ENCODE data around the gene TMED4.
A peak's percentile ranks its signal among the peaks of the same experiment; 100 is the strongest.

Gene TMED4

GRCh38 chr7:44549457-44549856 lies 32.6 kb downstream of the TMED4 start:
- Histone ChIP-seq H3K27me3 (ENCODE audit: control insufficient read depth in 1 of 2, insufficient read depth in 1 of 2, low read length in 2 of 2) (peaks cover 3 to 5% of the 10 kb centered on the region in 2 experiments), H3K4ac (ENCODE audit: low read depth in 1 of 2, low read length in 2 of 2) (no peak overlapping the region), H3K9me3 (ENCODE audit: control insufficient read depth, low read length) (no peaks in the 10 kb centered on the region), H3K9ac (ENCODE audit: low read length) (no peak overlapping the region), H3K18ac (ENCODE audit: low read depth in 1 of 2, low read length in 2 of 2) (no peak overlapping the region), H3K27ac (ENCODE audit: low read length, poor library complexity, severe bottlenecking) (no peak overlapping the region), H4K91ac (ENCODE audit: low read length) (no peak overlapping the region), H2BK12ac (ENCODE audit: low read length in 2 of 2) (no peak overlapping the region), H2AFZ (ENCODE audit: low read depth, low read length) (no peak overlapping the region), H3K4me3 (ENCODE audit: insufficient read depth in 1 of 2, low read depth in 1 of 2, low read length in 2 of 2) (no peak overlapping the region), H3K14ac (ENCODE audit: low read length in 2 of 2) (no peak overlapping the region), H3K4me1 (ENCODE audit: control insufficient read depth, insufficient read depth, low read depth, low read length) (peaks cover 2% of the 10 kb centered on the region), H3K23ac (ENCODE audit: low read length in 2 of 2) (no peak overlapping the region), H3K79me1 (replicated peaks; ENCODE audit: low read length, poor library complexity, severe bottlenecking) (no peaks in the 10 kb centered on the region), H2BK15ac (ENCODE audit: low read depth, poor library complexity, severe bottlenecking) (no peak overlapping the region), H3K36me3 (ENCODE audit: control insufficient read depth in 1 of 2, insufficient read depth in 2 of 2, low read depth in 1 of 2, low read length in 2 of 2) (no peaks in the 10 kb centered on the region), H2BK120ac (ENCODE audit: low read depth, low read length) (no peak overlapping the region), H2AK5ac (ENCODE audit: low read length, severe bottlenecking) (no peak overlapping the region), H2BK5ac (ENCODE audit: low read depth, low read length, poor library complexity, severe bottlenecking) (no peak overlapping the region), H3K4me2 (ENCODE audit: low read length, poor library complexity, severe bottlenecking) (no peak overlapping the region), H4K8ac (ENCODE audit: low read length) (no peak overlapping the region)
- 41% methylated on average over 2 of the region's 3 CpGs for WGBS
- no peak for DNase-seq

DNA sequence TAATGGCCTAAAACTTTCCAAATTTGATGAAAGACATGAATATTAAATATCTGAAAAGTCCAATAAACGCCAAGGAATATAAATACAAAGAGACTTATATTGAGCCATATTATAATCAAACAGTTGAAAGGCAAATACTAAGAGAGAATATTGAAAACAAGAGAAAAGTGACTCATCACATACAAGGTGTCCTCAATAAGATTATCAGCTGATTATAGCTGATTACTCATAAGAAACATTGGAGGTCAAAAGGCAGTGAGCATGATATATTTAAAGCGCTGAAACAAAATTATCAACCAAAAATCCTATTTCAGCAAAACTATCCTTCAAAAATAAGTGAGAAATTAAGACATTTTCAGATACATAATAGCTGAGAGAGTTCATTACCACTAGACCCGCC lies 33.1 kb downstream of the TMED4 start:
- Histone ChIP-seq H2AK5ac (ENCODE audit: low read length, severe bottlenecking) (no peak overlapping the region), H3K4me1 (ENCODE audit: control insufficient read depth, insufficient read depth, low read depth, low read length) (peaks cover 2% of the 10 kb centered on the region), H3K18ac (ENCODE audit: low read depth in 1 of 2, low read length in 2 of 2) (no peak overlapping the region), H3K27me3 (ENCODE audit: control insufficient read depth in 1 of 2, insufficient read depth in 1 of 2, low read length in 2 of 2) (peaks cover 3 to 5% of the 10 kb centered on the region in 2 experiments), H3K9me3 (ENCODE audit: control insufficient read depth, low read length) (no peaks in the 10 kb centered on the region), H2BK15ac (ENCODE audit: low read depth, poor library complexity, severe bottlenecking) (no peak overlapping the region), H3K79me1 (replicated peaks; ENCODE audit: low read length, poor library complexity, severe bottlenecking) (no peaks in the 10 kb centered on the region), H2AFZ (ENCODE audit: low read depth, low read length) (no peak overlapping the region), H3K23ac (ENCODE audit: low read length in 2 of 2) (no peak overlapping the region), H3K4me2 (ENCODE audit: low read length, poor library complexity, severe bottlenecking) (no peak overlapping the region), H4K91ac (ENCODE audit: low read length) (no peak overlapping the region), H3K4me3 (ENCODE audit: insufficient read depth in 1 of 2, low read depth in 1 of 2, low read length in 2 of 2) (no peak overlapping the region), H3K14ac (ENCODE audit: low read length in 2 of 2) (no peak overlapping the region), H2BK120ac (ENCODE audit: low read depth, low read length) (no peak overlapping the region), H2BK12ac (ENCODE audit: low read length in 2 of 2) (no peak overlapping the region), H2BK5ac (ENCODE audit: low read depth, low read length, poor library complexity, severe bottlenecking) (no peak overlapping the region), H3K36me3 (ENCODE audit: control insufficient read depth in 1 of 2, insufficient read depth in 2 of 2, low read depth in 1 of 2, low read length in 2 of 2) (no peaks in the 10 kb centered on the region), H3K4ac (ENCODE audit: low read depth in 1 of 2, low read length in 2 of 2) (no peak overlapping the region), H3K9ac (ENCODE audit: low read length) (no peak overlapping the region), H3K27ac (ENCODE audit: low read length, poor library complexity, severe bottlenecking) (no peak overlapping the region), H4K8ac (ENCODE audit: low read length) (no peak overlapping the region)
- no peak for DNase-seq
- no CpG with 5 or more reads among the region's 3 CpGs for WGBS

DNA sequence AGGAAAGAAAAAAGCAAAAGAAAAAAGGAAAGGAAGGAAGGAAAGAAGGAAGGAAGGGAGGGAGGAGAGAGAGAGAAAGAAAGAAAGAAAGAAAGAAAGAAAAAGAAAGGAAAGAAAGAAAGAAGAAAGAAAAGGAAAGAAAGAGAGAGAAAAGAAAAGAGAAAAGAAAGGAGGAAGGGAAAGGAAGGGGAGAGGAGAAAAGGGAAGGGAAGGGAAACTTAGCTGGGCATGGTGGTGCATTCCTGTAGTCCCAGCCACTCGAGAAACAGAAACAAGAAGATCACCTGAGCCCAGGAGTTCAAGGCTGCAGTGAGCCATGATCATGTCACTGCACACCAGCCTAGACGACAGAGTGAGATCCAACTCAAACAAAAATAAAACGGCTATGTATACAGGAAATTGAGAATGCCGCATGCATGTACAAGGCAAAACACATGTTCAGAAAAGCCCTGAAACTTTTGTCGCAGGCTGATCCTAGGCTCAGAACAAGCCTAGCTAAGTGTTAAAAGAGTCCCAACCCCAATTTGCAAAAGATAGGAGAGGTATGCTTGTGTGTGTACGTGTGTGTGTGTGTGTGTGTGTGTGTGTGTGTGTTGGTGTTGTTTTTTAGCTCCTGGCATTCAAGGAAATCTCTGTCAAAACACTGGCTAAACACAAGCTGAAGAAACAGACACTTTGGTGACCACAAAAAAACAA lies 34.3 kb downstream of the TMED4 start:
- Histone ChIP-seq H3K36me3 (ENCODE audit: control insufficient read depth in 1 of 2, insufficient read depth in 2 of 2, low read depth in 1 of 2, low read length in 2 of 2) (no peaks in the 10 kb centered on the region), H3K4ac (ENCODE audit: low read depth in 1 of 2, low read length in 2 of 2) (no peak overlapping the region), H3K27me3 (ENCODE audit: control insufficient read depth in 1 of 2, insufficient read depth in 1 of 2, low read length in 2 of 2) (peaks cover 3 to 5% of the 10 kb centered on the region in 2 experiments), H3K14ac (ENCODE audit: low read length in 2 of 2) (no peak overlapping the region), H2AK5ac (ENCODE audit: low read length, severe bottlenecking) (no peak overlapping the region), H4K91ac (ENCODE audit: low read length) (no peak overlapping the region), H2BK120ac (ENCODE audit: low read depth, low read length) (no peak overlapping the region), H3K4me1 (ENCODE audit: control insufficient read depth, insufficient read depth, low read depth, low read length) (peaks cover 2% of the 10 kb centered on the region), H3K4me2 (ENCODE audit: low read length, poor library complexity, severe bottlenecking) (peak overlapping the region; percentile 1), H3K23ac (ENCODE audit: low read length in 2 of 2) (no peak overlapping the region), H3K9me3 (ENCODE audit: control insufficient read depth, low read length) (no peaks in the 10 kb centered on the region), H3K18ac (ENCODE audit: low read depth in 1 of 2, low read length in 2 of 2) (no peak overlapping the region), H3K4me3 (ENCODE audit: insufficient read depth in 1 of 2, low read depth in 1 of 2, low read length in 2 of 2) (no peak overlapping the region), H2AFZ (ENCODE audit: low read depth, low read length) (no peak overlapping the region), H3K27ac (ENCODE audit: low read length, poor library complexity, severe bottlenecking) (no peak overlapping the region), H3K79me1 (replicated peaks; ENCODE audit: low read length, poor library complexity, severe bottlenecking) (no peaks in the 10 kb centered on the region), H4K8ac (ENCODE audit: low read length) (no peak overlapping the region), H3K9ac (ENCODE audit: low read length) (no peak overlapping the region), H2BK5ac (ENCODE audit: low read depth, low read length, poor library complexity, severe bottlenecking) (no peak overlapping the region), H2BK12ac (ENCODE audit: low read length in 2 of 2) (no peak overlapping the region), H2BK15ac (ENCODE audit: low read depth, poor library complexity, severe bottlenecking) (no peak overlapping the region)
- DNase-seq, result peak; percentile 7
- 73% methylated on average over 6 of the region's 6 CpGs for WGBS

- Histone ChIP-seq H3K18ac (ENCODE audit: low read depth in 1 of 2, low read length in 2 of 2) (no peak overlapping the region), H2AK5ac (ENCODE audit: low read length, severe bottlenecking) (no peak overlapping the region), H3K27me3 (ENCODE audit: control insufficient read depth in 1 of 2, insufficient read depth in 1 of 2, low read length in 2 of 2) (peaks cover 0 to 9% of the 10 kb centered on the region in 2 experiments), H3K27ac (ENCODE audit: low read length, poor library complexity, severe bottlenecking) (no peak overlapping the region), H4K91ac (ENCODE audit: low read length) (no peak overlapping the region), H3K4me2 (ENCODE audit: low read length, poor library complexity, severe bottlenecking) (no peak overlapping the region), H3K4ac (ENCODE audit: low read depth in 1 of 2, low read length in 2 of 2) (no peak overlapping the region), H3K9ac (ENCODE audit: low read length) (no peak overlapping the region), H2AFZ (ENCODE audit: low read depth, low read length) (no peak overlapping the region), H3K14ac (ENCODE audit: low read length in 2 of 2) (no peak overlapping the region), H3K9me3 (ENCODE audit: control insufficient read depth, low read length) (no peaks in the 10 kb centered on the region), H2BK120ac (ENCODE audit: low read depth, low read length) (no peak overlapping the region), H2BK15ac (ENCODE audit: low read depth, poor library complexity, severe bottlenecking) (no peak overlapping the region), H4K8ac (ENCODE audit: low read length) (no peak overlapping the region), H2BK12ac (ENCODE audit: low read length in 2 of 2) (peak overlapping the region in 1 of 2 experiments; percentile 60), H3K4me1 (ENCODE audit: control insufficient read depth, insufficient read depth, low read depth, low read length) (peaks cover 7% of the 10 kb centered on the region), H2BK5ac (ENCODE audit: low read depth, low read length, poor library complexity, severe bottlenecking) (no peak overlapping the region), H3K23ac (ENCODE audit: low read length in 2 of 2) (no peak overlapping the region), H3K79me1 (replicated peaks; ENCODE audit: low read length, poor library complexity, severe bottlenecking) (no peaks in the 10 kb centered on the region), H3K4me3 (ENCODE audit: insufficient read depth in 1 of 2, low read depth in 1 of 2, low read length in 2 of 2) (no peak overlapping the region), H3K36me3 (ENCODE audit: control insufficient read depth in 1 of 2, insufficient read depth in 2 of 2, low read depth in 1 of 2, low read length in 2 of 2) (no peaks in the 10 kb centered on the region)
- 90% methylated on average over 6 of the region's 6 CpGs for WGBS
- no peak for DNase-seq
Measured at GRCh38 chr7:44541876-44542610, 40.0 kb downstream of the TMED4 start.

Data from mesenchymal stem cell (in vitro differentiated cells and primary cell).